ENCODE measurements around the gene HPSE2. TPM values are rescaled to one million over a fixed set of nuclear protein-coding genes. Genes with fewer than 3 reads are reported as not detected.

HPSE2 gene
- polyA plus RNA-seq, 1 experiment, result not detected

GRCh38 chr10:99124376-99124775 is 111.3 kb downstream of the HPSE2 start:
- DNase-seq (ENCODE audit: low read depth, low spot score), result no peak
- Histone ChIP-seq H3K4me3 (ENCODE audit: low read depth, low read length) (no peak overlapping the region), H3K27ac (ENCODE audit: low read depth, low read length) (no peak overlapping the region), H3K27me3 (ENCODE audit: control insufficient read depth, insufficient read depth, low read length) (no peaks in the 10 kb centered on the region), H3K9me3 (ENCODE audit: control insufficient read depth, insufficient read depth, low read length) (no peaks in the 10 kb centered on the region; the same call in 1 of the 2 replicates)
- POLR2A ChIA-PET, result no interaction called here
- CTCF ChIA-PET, result no interaction called here
- TF ChIP-seq CTCF (IDR thresholded peaks at IDR 0.05; ENCODE audit: low read depth, low read length), result no peak

DNA sequence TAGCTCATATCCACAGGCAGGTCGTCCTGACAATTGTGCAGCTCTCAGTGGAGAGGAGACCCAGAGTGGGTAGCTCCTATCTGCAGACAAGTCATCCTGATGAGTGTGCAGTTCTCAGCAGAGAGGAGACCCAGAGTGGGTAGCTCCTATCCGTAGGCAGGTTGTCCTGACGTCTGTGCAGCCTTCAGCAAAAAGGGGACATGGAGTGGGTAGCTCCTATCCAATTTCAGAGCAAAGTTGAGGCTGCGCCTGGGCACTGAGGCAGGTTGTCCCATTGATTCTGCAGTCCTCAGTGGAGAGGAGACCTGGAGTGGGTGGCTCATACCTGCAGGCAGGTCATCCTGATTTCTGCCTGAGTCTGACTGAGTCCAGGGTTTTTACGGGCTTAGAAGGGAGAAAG is 111.8 kb downstream of the HPSE2 start:
- Histone ChIP-seq H3K27me3 (ENCODE audit: control insufficient read depth, insufficient read depth, low read length) (no peaks in the 10 kb centered on the region), H3K4me3 (ENCODE audit: low read depth, low read length) (no peak overlapping the region), H3K9me3 (ENCODE audit: control insufficient read depth, insufficient read depth, low read length) (no peaks in the 10 kb centered on the region; the same call in 1 of the 2 replicates), H3K27ac (ENCODE audit: low read depth, low read length) (no peak overlapping the region)
- ChIA-PET CTCF (no interaction called here), POLR2A (no interaction called here)
- no peak for DNase-seq (ENCODE audit: low read depth, low spot score)
- TF ChIP-seq CTCF (IDR thresholded peaks at IDR 0.05; ENCODE audit: low read depth, low read length), result no peak

DNA sequence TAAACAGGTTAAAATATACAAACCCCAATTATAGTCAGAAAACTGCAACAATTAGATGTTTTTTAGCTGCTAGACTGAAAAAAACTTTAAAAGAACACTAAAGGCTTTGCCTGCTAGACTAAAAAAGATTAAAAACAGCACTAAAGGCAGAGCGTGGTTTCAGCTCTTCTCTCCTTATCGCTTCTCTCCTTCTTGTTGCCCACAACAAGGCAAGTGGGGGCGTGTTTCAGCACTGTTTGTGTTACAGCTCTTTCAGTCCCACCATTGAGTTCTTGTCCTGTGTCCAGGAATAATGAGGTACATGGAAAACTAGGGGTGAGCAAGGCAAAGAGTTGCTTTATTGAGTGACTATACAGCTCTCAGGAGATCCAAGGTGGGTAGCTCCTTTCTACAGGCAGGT is 112.3 kb downstream of the HPSE2 start:
- CTCF ChIA-PET, result no interaction called here
- POLR2A ChIA-PET, result no interaction called here
- H3K27ac ChIP-seq (ENCODE audit: low read depth, low read length), result no peak overlapping the region

GRCh38 chr10:99119258-99119748 is 116.3 kb downstream of the HPSE2 start:
- DNase-seq (ENCODE audit: low read depth, low spot score), result no peak
- no peak for TF ChIP-seq CTCF (IDR thresholded peaks at IDR 0.05; ENCODE audit: low read depth, low read length)
- CTCF ChIA-PET, result no interaction called here
- no peaks in the 10 kb centered on the region for H3K27me3 ChIP-seq (ENCODE audit: control insufficient read depth, insufficient read depth, low read length)
- H3K27ac ChIP-seq (ENCODE audit: low read depth, low read length), result no peak overlapping the region
- POLR2A ChIA-PET, result no interaction called here
- no peaks in the 10 kb centered on the region; the same call in 1 of the 2 replicates for H3K9me3 ChIP-seq (ENCODE audit: control insufficient read depth, insufficient read depth, low read length)
- no peak overlapping the region for H3K4me3 ChIP-seq (ENCODE audit: low read depth, low read length)

More for the DNA sequence above, 112.3 kb downstream of the HPSE2 start:
- Histone ChIP-seq H3K27me3 (ENCODE audit: control insufficient read depth, insufficient read depth, low read length) (no peaks in the 10 kb centered on the region), H3K9me3 (ENCODE audit: control insufficient read depth, insufficient read depth, low read length) (no peaks in the 10 kb centered on the region; the same call in 1 of the 2 replicates), H3K4me3 (ENCODE audit: low read depth, low read length) (no peak overlapping the region)
- no peak for TF ChIP-seq CTCF (IDR thresholded peaks at IDR 0.05; ENCODE audit: low read depth, low read length)
- DNase-seq (ENCODE audit: low read depth, low spot score), result no peak

DNA sequence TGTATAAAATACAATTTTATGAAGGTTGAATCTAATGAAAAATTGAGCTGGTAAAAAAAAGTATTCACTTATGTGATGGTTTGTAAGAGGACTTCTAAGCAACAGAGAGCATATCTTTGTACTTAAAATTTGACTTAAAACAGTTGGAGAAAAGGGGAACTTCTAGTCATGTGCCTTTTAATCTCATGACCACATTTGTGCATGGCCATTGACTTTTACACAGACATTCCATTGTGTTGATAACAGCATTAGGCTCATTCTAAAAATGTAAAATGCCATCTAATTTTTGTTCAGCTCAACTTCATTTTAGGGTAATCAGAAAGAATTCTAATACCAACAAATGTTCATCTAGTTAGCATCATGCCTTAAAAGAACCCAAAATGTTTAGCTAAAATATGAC is 119.9 kb downstream of the HPSE2 start:
- Histone ChIP-seq H3K27ac (ENCODE audit: low read depth, low read length) (no peak overlapping the region), H3K4me3 (ENCODE audit: low read depth, low read length) (no peak overlapping the region), H3K9me3 (ENCODE audit: control insufficient read depth, insufficient read depth, low read length) (no peaks in the 10 kb centered on the region), H3K27me3 (ENCODE audit: control insufficient read depth, insufficient read depth, low read length) (no peaks in the 10 kb centered on the region)
- no peak for TF ChIP-seq CTCF (IDR thresholded peaks at IDR 0.05; ENCODE audit: low read depth, low read length)
- ChIA-PET CTCF (no interaction called here), POLR2A (no interaction called here)
- no peak for DNase-seq (ENCODE audit: low read depth, low spot score)

All from AG04450 (cell line).